IPS-11a (cell line): ENCODE data around the gene CPLX4.
"Not testable (repeated sequence)": the region's sequence is repeated elsewhere in the genome, so short reads cannot be mapped to it uniquely, and the experiment has no call there.

Experiments
- H3K4me3 ChIP-seq: one replicate; pipeline ENCODE4 v1.5.1; 2013; ENCODE audit warnings: low read depth, low read length, control low read depth

The CPLX4 gene

DNA sequence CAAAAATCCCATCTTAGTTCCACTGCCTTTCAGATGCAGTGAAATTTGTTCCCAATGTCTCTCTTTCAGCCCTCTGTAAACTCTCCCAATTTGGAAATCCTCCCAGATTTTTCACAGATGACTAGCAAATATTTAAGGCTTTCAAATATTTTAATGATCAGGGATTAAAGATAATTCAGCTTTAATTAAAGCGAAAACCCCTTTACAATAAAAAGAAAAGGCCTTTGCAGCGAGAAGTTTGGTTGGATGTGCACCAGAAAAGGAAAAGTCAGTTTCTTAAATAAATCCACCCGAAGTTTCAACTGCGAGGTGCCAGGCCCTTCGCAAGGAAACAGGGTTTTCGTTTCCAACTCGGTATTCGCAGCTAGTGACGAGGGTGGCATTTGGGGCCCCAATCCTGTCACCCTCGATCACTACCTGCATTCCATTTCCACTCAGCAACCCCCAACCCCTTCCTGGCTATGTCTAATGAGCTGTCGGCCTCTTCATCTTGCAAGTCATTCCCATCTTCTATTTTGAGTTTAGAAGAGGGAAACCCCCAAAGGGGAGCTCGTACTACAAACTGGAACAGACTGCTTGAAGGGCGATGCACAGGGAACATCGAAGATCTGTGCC, 46.7 kb downstream of the CPLX4 start:
- no peak overlapping the region for H3K4me3 ChIP-seq

DNA sequence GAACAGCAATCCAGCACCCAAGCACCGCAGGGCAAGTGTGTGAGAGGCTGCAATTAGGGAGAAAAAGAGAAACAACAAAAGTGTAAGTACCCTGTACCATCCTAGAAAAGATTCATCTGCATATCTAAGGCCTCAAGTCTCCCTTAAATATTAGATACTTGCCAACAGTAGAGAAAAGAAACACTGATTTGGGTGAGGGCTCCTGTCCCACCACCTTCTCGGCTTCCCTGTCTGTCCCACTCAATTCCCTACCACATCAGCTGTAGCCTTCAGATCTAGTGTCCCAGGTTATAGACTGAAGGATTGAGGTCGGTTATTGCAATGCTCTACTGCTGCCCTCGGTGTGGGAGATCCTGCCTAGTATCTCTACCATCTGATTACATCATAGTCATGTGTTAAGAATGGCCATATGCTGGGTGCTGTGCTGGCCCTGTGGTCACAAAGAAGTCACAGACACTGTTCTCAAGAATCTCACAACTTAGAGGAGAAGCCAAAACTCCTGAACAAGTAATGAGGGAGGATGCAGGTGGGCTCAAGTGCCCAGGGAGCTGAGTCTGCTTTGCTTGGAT, 47.7 kb downstream of the CPLX4 start:
- no peak overlapping the region for H3K4me3 ChIP-seq

DNA sequence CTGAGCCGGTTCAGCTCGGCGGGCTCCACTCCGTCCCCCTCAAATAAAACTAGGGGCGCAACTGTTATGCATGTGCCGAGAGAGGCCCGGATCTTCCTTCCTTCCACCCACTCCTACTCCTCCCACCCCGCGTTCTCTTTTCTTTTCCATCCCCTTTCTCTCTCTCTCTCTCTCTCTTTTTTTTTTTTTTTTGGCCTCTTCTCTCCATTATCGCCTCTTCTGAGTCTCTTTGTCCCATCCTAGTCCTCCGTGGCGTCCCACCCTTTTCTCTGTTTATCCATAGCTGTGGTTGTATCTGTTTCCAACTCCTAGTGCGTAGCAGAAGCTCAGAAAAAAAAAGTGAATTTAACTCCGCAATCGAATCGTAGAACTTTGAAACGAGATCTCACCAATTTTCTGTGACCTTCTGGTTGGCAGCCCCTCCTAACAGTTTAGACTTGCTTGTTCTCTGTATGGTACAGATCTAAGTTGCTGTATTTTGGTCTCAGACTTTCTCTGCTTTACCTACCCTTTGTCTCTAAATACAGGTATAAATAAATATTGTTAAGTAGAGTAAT, 48.8 kb downstream of the CPLX4 start:
- H3K4me3 ChIP-seq: peak overlapping the region; percentile 40

DNA sequence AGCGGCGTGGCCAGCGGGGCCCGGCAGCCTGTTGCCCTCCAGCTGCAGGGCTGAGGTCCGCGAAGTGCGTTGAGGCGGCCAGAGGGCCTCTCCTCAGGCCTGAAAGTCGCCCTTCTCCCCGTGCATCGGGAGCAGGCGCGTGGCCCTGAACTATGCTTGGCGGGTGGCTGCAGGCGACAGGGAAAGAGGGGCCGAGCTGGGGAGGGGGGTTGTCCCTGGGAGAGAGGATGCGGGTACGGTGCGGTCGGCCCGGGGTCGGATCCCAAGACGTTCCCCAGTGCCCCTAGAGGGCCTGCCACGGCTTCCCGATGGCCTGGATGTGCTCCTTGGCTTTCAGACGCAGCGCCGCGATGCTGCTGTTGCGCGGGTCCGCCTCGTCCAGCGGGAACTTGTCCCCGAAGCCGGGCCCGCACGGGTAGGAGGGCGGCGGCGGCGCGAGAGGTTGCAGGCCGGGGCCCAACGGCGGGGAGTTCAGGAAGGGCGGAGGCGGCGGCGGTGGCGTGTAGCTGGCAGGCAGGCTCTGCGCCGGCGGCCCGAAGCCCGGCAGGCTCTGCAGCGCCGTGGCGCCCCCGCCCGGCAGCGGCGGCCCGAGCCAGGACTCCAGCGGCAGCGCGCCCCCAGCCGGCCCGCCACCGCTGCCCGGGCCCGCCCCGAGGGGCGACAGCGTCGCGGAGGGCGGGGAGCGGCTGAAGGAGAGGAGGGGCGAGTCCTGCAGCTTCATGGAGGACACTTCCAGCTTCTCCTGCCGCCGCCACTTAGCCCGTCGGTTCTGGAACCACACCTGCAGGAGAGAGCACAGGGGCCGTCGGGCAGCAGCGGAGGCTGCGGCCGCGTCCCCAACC, 49.5 kb downstream of the CPLX4 start:
- H3K4me3 ChIP-seq: peak overlapping the region; percentile 40

- H3K4me3 ChIP-seq: no peak overlapping the region
Measured at GRCh38 chr18:59268127-59268720, 50.2 kb downstream of the CPLX4 start.

DNA sequence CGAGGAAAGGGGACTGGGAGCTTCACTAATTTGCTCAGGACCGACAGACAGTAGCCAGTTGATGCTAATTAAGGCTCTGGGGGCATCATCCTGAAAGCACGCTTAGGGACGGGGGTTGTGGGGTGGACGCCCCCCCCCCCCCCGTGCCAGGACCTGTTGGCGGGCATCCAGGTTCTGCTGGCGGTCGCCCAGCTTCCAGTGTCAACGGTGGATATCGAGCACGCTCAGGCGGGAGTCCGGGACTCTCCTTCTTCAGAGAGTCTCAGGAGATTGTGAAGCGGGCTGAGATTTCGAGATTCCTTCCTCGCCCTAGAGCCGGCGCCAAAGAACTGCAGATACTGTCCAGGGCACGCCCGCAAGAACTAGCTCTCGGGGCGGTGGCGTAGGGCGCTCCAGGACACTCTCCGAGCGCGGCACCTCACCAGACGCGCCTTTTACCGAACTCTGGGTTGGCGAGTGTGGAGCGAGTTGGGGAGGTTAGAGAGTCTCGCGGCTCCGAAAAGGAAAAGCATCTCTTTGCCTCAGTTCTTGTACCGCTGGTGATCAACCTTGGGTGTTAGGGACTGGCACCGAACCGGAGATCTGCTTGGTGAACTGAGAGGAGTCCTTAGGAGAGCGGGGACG, 50.8 kb downstream of the CPLX4 start:
- no peak overlapping the region for H3K4me3 ChIP-seq

GRCh38 chr18:59266886-59267502, 51.5 kb downstream of the CPLX4 start:
- no peak overlapping the region for H3K4me3 ChIP-seq

DNA sequence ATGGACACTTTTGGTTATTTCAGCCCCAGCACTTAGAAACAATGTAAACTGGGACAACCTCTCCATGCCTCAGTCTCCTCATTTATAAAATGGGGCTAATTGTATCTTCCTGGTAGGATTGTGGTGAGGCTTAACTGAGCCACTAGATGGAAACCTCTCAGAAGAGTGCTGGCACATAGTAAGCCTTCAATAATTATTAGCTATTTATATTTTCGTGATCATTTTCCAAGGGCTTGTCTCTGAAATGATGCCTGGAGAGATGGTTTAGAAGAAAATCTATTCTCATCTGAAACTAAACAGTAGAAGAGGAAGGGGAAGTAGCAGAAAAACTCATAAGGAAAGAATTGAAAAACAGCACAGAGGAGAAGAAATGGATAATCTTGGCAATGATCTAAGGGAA, 52.0 kb downstream of the CPLX4 start:
- no peak overlapping the region for H3K4me3 ChIP-seq

GRCh38 chr18:59265974-59266369, 52.5 kb downstream of the CPLX4 start:
- H3K4me3 ChIP-seq: no peak overlapping the region

DNA sequence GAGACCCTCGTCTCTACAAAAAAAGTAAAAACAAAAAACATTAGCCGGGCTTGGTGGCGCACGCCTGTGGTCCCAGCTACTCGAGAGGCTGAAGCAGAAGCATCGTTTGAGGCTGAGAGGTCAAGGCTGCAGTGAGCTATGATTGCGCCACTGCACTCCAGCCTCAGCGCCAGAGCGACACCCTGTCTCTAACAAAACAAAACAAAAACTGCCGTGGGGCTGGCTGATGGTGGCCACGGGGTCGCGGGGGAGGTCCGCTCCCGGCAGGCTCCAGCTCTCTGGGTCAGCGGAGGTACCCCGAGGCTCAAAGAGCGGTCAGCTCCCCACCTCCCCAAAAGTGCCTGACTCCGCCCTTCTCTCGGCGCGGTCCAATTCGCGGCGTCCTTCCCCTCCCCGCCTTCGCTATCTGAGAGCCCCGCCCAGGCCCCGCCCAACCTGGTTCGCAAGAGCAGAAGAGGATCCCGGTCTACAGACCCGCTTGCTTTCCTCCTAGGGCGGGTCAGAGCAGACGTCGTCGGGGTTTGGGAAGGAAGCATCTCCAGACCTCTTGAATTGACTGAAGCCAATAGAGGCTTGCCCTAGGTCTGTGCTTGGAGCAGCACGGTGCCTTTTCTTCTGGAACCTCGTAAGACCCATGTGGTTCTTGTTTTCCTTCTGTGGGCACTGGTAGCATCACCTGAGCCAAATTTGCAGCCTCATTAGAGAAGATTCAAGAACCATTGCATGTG, 53.0 kb downstream of the CPLX4 start:
- H3K4me3 ChIP-seq: peak overlapping the region; percentile 47

- peak overlapping the region; percentile 47 for H3K4me3 ChIP-seq
Measured at GRCh38 chr18:59264651-59265245, 53.7 kb downstream of the CPLX4 start.

- no peak overlapping the region for H3K4me3 ChIP-seq
Measured at GRCh38 chr18:59264121-59264571, 54.3 kb downstream of the CPLX4 start.

DNA sequence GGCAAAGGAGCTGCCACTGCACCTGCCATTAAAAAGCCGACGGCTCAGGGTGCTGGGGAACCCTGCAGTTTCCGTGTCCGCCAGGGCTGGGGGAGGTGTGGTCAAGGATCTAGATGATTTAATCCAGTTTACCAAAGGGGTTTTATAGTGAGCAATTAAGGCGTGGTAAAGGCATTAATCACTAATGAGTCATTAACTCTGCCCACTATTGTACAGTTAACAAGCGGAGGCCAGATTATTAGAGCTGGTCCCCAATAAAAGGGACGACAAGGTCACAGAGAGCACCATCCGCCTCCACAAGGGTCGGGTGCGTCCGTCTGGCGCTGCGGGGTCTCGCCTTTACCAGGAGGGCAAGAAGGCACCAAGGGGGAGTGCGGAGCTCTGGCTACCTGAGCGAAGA, 54.8 kb downstream of the CPLX4 start:
- H3K4me3 ChIP-seq: no peak overlapping the region

- not testable (repeated sequence) for H3K4me3 ChIP-seq
Measured at GRCh38 chr18:59262243-59262642, 56.2 kb downstream of the CPLX4 start.

- H3K4me3 ChIP-seq: not testable (repeated sequence)
Measured at GRCh38 chr18:59261842-59262241, 56.6 kb downstream of the CPLX4 start.

- not testable (repeated sequence) for H3K4me3 ChIP-seq
Measured at GRCh38 chr18:59255491-59255890, 63.0 kb downstream of the CPLX4 start.

GRCh38 chr18:59249199-59249774, 69.2 kb downstream of the CPLX4 start:
- no peak overlapping the region for H3K4me3 ChIP-seq

DNA sequence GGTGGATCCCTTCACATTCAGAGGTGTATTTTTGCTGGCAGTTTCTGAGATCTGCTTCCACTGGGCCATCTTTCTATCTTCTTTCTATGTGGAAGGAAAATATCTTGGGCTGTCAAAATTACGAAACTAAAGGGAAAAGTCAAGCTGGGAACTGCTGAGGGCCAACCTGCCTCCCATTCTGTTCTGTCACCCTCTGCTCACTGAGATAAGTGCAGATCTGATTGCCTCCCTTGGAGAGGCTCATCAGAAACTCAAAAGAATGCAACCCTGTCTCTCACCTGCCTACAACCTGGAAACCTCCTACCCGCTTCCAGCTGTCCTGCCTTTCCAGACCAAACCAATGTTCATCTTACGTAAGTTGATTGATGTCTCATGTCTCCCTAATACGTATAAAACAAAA, 71.7 kb downstream of the CPLX4 start:
- no peak overlapping the region for H3K4me3 ChIP-seq
